AG20443 (cell line): Measurements from ENCODE around the gene PCDH9.

Experiments used
- DNase-seq: peaks from one replicate; pipeline ENCODE4 v3.0.0; 2012; ENCODE audit warnings: low spot score, mixed read lengths

PCDH9 gene

GRCh38 chr13:66461021-66461420, 769.1 kb downstream of the PCDH9 start:
- no peak for DNase-seq

GRCh38 chr13:66459634-66460033, 770.5 kb downstream of the PCDH9 start:
- DNase-seq = no peak

GRCh38 chr13:66459143-66459542, 771.0 kb downstream of the PCDH9 start:
- DNase-seq = no peak

- DNase-seq = no peak
Observed at GRCh38 chr13:66446413-66446812, 783.7 kb downstream of the PCDH9 start.

GRCh38 chr13:66443926-66444325, 786.2 kb downstream of the PCDH9 start:
- no peak for DNase-seq

GRCh38 chr13:66440938-66441337, 789.2 kb downstream of the PCDH9 start:
- no peak for DNase-seq

- DNase-seq = no peak
Observed at GRCh38 chr13:66430728-66431127, 799.4 kb downstream of the PCDH9 start.

- DNase-seq = no peak
Observed at GRCh38 chr13:66430269-66430668, 799.9 kb downstream of the PCDH9 start.

- no peak for DNase-seq
Observed at GRCh38 chr13:66429156-66429555, 801.0 kb downstream of the PCDH9 start.

GRCh38 chr13:66427458-66427861, 802.7 kb downstream of the PCDH9 start:
- no peak for DNase-seq

GRCh38 chr13:66425741-66426140, 804.4 kb downstream of the PCDH9 start:
- DNase-seq = no peak

GRCh38 chr13:66424422-66424821, 805.7 kb downstream of the PCDH9 start:
- no peak for DNase-seq

GRCh38 chr13:66415444-66415843, 814.7 kb downstream of the PCDH9 start:
- no peak for DNase-seq

GRCh38 chr13:66414066-66414800, 815.9 kb downstream of the PCDH9 start:
- DNase-seq = no peak

- no peak for DNase-seq
Observed at GRCh38 chr13:66410314-66410713, 819.8 kb downstream of the PCDH9 start.

- DNase-seq = no peak
Observed at GRCh38 chr13:66409542-66409941, 820.6 kb downstream of the PCDH9 start.

GRCh38 chr13:66407128-66407527, 823.0 kb downstream of the PCDH9 start:
- DNase-seq = no peak

GRCh38 chr13:66405908-66406802, 824.0 kb downstream of the PCDH9 start:
- DNase-seq = no peak

GRCh38 chr13:66402546-66402945, 827.6 kb downstream of the PCDH9 start:
- no peak for DNase-seq

- DNase-seq = no peak
Observed at GRCh38 chr13:66402066-66402465, 828.1 kb downstream of the PCDH9 start.

GRCh38 chr13:66400292-66400691, 829.8 kb downstream of the PCDH9 start:
- DNase-seq = no peak

GRCh38 chr13:66399873-66400272, 830.3 kb downstream of the PCDH9 start:
- no peak for DNase-seq

GRCh38 chr13:66397133-66397532, 833.0 kb downstream of the PCDH9 start:
- no peak for DNase-seq
